ENCODE measurements around the gene SKI. TPM values are rescaled to one million over a fixed set of nuclear protein-coding genes. Genes with fewer than 3 reads are reported as not detected.

SKI gene
- total RNA-seq, 2 donors from 2014 or later: 31.0 to 36.1 TPM

GRCh38 chr1:2270260-2271100 lies 42.4 kb downstream of the SKI start:
- H3K27me3 ChIP-seq: no peaks in the 10 kb centered on the region
- no peaks in the 10 kb centered on the region for H3K36me3 ChIP-seq
- H3K4me3 ChIP-seq: no peak overlapping the region
- H3K9me3 ChIP-seq: no peaks in the 10 kb centered on the region
- intact Hi-C loops (cut with DNase I): no loop called here
- H3K27ac ChIP-seq: no peak overlapping the region
- peaks cover 21% of the 10 kb centered on the region for H3K4me1 ChIP-seq
- TF ChIP-seq, protein P1, sequence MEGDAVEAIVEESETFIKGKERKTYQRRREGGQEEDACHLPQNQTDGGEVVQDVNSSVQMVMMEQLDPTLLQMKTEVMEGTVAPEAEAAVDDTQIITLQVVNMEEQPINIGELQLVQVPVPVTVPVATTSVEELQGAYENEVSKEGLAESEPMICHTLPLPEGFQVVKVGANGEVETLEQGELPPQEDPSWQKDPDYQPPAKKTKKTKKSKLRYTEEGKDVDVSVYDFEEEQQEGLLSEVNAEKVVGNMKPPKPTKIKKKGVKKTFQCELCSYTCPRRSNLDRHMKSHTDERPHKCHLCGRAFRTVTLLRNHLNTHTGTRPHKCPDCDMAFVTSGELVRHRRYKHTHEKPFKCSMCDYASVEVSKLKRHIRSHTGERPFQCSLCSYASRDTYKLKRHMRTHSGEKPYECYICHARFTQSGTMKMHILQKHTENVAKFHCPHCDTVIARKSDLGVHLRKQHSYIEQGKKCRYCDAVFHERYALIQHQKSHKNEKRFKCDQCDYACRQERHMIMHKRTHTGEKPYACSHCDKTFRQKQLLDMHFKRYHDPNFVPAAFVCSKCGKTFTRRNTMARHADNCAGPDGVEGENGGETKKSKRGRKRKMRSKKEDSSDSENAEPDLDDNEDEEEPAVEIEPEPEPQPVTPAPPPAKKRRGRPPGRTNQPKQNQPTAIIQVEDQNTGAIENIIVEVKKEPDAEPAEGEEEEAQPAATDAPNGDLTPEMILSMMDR (IDR thresholded peaks at IDR 0.05): no peak
- no peak overlapping the region for H3K9ac ChIP-seq (ENCODE audit: low read depth in 2 of 2, low read length in 2 of 2)
- DNase-seq: no peak

GRCh38 chr1:2271211-2271721 lies 43.1 kb downstream of the SKI start:
- Histone ChIP-seq H3K27me3 (no peaks in the 10 kb centered on the region), H3K36me3 (no peaks in the 10 kb centered on the region), H3K4me3 (no peak overlapping the region), H3K27ac (no peak overlapping the region), H3K9me3 (no peaks in the 10 kb centered on the region), H3K9ac (ENCODE audit: low read depth in 2 of 2, low read length in 2 of 2) (no peak overlapping the region), H3K4me1 (peaks cover 23% of the 10 kb centered on the region)
- intact Hi-C loops (cut with DNase I): no loop called here
- TF ChIP-seq, protein P1 (IDR thresholded peaks at IDR 0.05): no peak
- DNase-seq: no peak

DNA sequence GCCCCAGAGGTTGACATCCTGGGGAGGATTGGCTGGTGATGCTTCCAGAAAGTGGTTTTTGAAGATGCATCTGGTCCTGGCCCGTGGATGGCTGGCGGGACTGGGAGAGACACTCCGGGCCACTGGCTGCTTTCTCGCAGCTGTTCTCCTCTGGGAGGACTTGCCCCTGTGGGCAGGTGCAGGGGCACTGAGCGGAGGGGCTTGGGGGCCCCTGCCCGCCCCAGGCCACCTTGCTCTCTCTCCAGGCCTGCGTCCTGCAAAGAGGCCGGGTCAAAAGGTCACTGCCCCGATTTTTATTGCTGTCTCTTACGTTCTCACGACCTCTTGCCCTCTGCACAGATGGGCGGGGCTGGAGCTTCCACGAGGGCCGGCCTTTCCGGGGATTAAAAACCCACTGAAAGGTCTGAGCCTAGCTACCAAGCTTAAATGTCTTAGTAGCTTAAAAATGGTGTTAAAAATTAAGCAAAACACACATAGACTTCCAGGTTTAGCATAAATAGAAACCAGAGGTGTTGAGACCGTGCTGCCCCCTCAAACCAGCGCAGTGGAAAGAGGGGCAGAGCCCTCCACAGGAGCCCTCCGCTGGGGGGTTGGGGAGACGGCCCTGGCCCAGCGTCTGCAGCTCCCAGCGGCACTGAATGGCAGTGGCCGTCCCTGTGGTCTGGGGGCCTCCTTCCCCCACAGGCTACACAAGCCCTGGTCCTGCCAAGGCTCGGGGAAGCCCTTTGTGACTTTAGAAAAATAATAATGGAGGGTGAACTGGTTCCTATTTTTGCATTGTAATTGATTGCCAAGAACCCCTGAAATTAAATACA lies 43.9 kb downstream of the SKI start:
- Histone ChIP-seq H3K9ac (ENCODE audit: low read depth in 2 of 2, low read length in 2 of 2) (no peak overlapping the region), H3K36me3 (no peaks in the 10 kb centered on the region), H3K4me3 (no peak overlapping the region), H3K27me3 (no peaks in the 10 kb centered on the region), H3K27ac (no peak overlapping the region), H3K9me3 (no peaks in the 10 kb centered on the region), H3K4me1 (peaks cover 27% of the 10 kb centered on the region)
- TF ChIP-seq, protein P1 (IDR thresholded peaks at IDR 0.05): no peak
- intact Hi-C loops (cut with DNase I): no loop called here
- DNase-seq: no peak

DNA sequence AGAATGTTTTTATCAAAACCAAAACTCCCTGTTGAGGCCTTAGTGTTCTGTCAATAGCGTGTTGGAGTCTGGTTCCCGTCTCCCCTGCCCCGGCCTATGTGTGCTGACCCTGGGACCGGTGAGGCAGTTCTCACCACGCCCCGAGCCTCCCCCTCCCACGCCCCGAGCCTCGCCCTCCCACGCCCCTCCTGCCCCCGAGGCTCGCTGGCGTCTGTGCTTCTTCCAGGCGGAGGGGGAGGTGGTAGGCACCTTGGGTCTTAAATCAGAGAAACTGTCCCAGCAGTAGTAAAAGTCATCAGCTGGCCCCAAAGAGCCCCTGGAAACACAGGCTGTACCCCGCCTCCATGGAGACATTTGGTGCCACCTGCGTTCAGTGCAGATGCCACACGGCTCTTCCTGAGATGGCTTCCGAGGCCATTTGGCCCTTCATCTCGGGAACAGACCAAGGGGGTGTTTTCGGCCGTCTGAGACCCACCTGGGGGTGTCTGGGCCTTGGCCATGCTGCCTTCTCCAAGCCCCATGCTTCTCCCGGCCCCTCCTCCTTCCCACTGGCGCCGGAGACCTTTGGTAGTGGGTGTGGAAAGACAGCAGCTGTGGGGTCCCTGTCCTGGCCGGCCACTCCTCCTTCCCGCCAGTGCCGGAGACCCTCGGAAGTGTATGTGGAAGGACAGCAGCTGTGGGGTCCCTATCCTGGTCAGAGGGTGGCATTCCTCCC lies 44.7 kb downstream of the SKI start:
- DNase-seq: no peak
- peaks cover 27% of the 10 kb centered on the region for H3K4me1 ChIP-seq
- intact Hi-C loops (cut with DNase I): no loop called here
- H3K27me3 ChIP-seq: no peaks in the 10 kb centered on the region
- H3K9me3 ChIP-seq: no peaks in the 10 kb centered on the region
- H3K9ac ChIP-seq (ENCODE audit: low read depth in 2 of 2, low read length in 2 of 2): no peak overlapping the region
- no peak overlapping the region for H3K27ac ChIP-seq
- H3K4me3 ChIP-seq: no peak overlapping the region
- TF ChIP-seq, protein P1 (IDR thresholded peaks at IDR 0.05): no peak
- H3K36me3 ChIP-seq: no peaks in the 10 kb centered on the region
